ENCODE measurements around the gene C19orf47.

Gene C19orf47

DNA sequence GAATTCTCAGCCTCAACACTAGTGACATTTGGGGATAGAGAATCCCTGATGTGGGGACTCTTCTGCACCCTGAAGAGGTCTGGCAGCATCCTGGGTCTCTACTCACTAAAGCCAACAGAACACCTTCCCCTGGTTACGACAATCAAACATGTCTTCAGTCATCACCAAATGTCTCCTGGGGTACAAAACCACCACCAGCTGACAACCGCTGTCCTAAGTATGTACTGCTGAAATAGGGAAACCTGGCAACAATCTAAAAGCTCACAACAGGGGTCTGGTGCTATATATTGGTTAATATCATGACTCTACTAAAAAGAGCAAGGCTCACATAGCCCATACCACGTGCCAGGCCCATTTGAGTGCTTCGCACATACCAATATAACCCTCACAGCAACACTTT lies 76.5 kb downstream of the C19orf47 start:
- no peak for DNase-seq (ENCODE audit: low spot score)
- TF ChIP-seq, protein P1, sequence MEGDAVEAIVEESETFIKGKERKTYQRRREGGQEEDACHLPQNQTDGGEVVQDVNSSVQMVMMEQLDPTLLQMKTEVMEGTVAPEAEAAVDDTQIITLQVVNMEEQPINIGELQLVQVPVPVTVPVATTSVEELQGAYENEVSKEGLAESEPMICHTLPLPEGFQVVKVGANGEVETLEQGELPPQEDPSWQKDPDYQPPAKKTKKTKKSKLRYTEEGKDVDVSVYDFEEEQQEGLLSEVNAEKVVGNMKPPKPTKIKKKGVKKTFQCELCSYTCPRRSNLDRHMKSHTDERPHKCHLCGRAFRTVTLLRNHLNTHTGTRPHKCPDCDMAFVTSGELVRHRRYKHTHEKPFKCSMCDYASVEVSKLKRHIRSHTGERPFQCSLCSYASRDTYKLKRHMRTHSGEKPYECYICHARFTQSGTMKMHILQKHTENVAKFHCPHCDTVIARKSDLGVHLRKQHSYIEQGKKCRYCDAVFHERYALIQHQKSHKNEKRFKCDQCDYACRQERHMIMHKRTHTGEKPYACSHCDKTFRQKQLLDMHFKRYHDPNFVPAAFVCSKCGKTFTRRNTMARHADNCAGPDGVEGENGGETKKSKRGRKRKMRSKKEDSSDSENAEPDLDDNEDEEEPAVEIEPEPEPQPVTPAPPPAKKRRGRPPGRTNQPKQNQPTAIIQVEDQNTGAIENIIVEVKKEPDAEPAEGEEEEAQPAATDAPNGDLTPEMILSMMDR (IDR thresholded peaks at IDR 0.05; ENCODE audit: extremely low read depth, missing control alignments): no peak

DNA sequence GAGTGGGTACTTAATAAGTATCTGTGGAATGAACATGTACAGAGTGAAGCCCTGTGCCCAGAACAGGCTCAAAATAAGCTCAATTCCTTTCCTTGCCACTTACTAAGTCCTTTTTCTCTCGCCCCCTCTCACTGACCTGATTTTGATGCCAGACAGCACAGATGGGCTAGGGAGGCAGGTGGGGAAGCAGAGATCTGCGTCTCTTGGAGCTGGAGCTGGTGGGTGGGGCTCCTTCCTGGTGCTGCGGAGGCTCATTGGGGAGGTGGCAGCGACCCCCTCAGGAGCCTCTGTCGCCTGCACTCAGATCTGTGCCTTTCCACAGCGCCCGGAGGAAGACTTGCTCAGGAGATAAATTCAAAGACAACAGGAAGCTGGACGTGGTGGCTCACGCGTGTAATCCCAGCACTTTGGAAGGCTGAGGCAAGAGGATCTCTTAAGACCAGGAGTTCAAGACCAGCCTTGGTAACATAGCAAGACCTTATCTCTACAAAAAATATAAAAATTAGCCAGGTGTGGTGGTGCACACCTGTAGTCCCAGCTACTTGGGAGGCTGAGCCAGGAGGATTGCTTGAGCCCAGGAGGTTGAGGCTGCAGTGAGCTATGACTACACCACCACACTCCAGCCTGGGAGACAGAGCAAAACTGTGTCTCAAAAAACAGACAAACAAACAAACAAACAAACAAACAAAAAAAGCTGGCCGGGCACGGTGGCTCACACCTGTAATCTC lies 77.7 kb downstream of the C19orf47 start:
- no peak for DNase-seq (ENCODE audit: low spot score)
- TF ChIP-seq, protein P1 (IDR thresholded peaks at IDR 0.05; ENCODE audit: extremely low read depth, missing control alignments): no peak

Data from GM20000 (cell line).